ENCODE results near the gene B3GALNT2. TPM values are rescaled to one million over a fixed set of nuclear protein-coding genes. Genes with fewer than 3 reads are reported as not detected.
A peak's percentile ranks its signal among the peaks of the same experiment; 100 is the strongest.

Gene B3GALNT2
- total and polyA plus RNA-seq, 7 donors = 7.1 to 46.9 (median 27.0) TPM

DNA sequence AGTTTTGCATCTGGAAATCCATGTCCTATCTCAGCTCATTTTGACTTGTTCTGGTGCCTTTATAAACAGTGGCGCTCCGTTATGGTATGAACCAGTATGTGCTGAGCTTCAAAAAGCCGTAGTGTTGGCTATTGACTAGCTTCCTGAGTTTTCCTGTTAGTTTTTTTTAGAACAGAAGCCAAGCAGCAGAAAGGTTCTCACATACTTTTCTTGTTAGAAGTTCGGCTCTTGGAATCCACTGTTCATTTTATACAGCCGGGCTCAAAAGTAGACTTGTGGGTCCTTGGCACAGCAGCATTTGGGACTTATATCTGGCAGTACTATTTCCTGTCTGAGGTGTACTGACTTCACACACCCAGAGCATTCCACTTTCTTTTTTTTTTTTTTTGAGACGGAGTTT is 73.3 kb downstream of the B3GALNT2 start:
- Histone ChIP-seq H3K36me3 (ENCODE audit: insufficient read depth in 1 of 2, low read depth in 1 of 2) (peaks cover 0 to 47% of the 10 kb centered on the region in 2 donors), H3K4me1 (peaks cover 7% of the 10 kb centered on the region), H3K4me3 (no peak overlapping the region), H3K9me3 (no peaks in the 10 kb centered on the region), H3K27me3 (ENCODE audit: insufficient read depth in 3 of 3, low read length in 2 of 3) (no peaks in the 10 kb centered on the region), H3K27ac (no peak overlapping the region)
- WGBS, 3 donors = 83 to 89% (median 88%) methylated on average over 6 of the region's 6 CpGs
- intact Hi-C loops (cut with DNase I) = no loop called here
- no peak for TF ChIP-seq CTCF (IDR thresholded peaks at IDR 0.05)
- ATAC-seq = no peak
- DNase-seq = no peak

DNA sequence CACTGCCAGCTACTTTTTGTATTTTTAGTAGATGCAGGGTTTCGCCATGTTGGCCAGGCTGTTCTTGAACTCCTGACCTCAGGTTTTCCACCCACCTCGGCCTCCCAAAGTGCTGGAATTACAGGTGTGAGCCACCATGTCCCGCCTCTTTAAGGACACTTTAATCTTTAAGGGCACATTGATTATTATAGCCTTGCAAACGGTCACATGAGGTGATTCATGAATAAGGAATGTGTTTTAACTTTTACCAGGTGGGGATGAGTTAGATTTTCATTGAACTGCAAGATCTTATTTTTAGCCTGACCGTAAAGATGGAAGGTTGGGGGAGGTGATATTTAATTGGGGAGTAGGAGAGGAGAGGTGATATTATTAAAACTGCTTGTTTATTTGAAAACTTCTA is 75.1 kb downstream of the B3GALNT2 start:
- no peak overlapping the region for H3K4me3 ChIP-seq
- DNase-seq = no peak
- intact Hi-C loops (cut with DNase I) = no loop called here
- TF ChIP-seq CTCF (IDR thresholded peaks at IDR 0.05) = no peak
- no peaks in the 10 kb centered on the region for H3K9me3 ChIP-seq
- H3K36me3 ChIP-seq (ENCODE audit: insufficient read depth in 1 of 2, low read depth in 1 of 2) = peaks cover 0 to 29% of the 10 kb centered on the region in 2 donors
- no peak for ATAC-seq
- WGBS, 3 donors = 82 to 86% (median 85%) methylated on average over 5 of the region's 5 CpGs
- no peak overlapping the region for H3K27ac ChIP-seq
- no peaks in the 10 kb centered on the region for H3K27me3 ChIP-seq (ENCODE audit: insufficient read depth in 3 of 3, low read length in 2 of 3)
- H3K4me1 ChIP-seq = peaks cover 8% of the 10 kb centered on the region

DNA sequence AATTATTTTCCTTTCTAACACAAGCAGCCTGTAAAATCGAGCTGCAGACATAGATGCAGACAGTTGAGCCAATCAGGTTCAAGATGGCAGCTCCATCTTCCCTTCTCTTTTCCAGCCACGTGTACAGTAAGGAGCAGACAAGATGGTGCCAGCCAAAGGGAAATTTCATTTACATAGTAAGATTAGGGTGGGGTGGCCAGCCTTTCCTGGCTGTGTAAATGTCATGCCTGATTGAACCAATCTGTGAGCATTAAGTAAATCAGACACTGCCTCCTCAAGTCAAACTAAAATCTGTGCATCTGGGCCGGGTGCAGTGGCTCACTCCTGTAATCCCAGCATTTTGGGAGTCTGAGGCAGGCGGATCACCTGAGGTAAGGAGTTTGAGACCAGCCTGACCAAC is 76.8 kb downstream of the B3GALNT2 start:
- Histone ChIP-seq H3K9me3 (no peaks in the 10 kb centered on the region), H3K27me3 (ENCODE audit: insufficient read depth in 3 of 3, low read length in 2 of 3) (no peaks in the 10 kb centered on the region), H3K4me3 (no peak overlapping the region), H3K36me3 (ENCODE audit: insufficient read depth in 1 of 2, low read depth in 1 of 2) (peaks cover 0 to 12% of the 10 kb centered on the region in 2 donors), H3K27ac (no peak overlapping the region), H3K4me1 (peaks cover 8% of the 10 kb centered on the region)
- ATAC-seq (no peak), DNase-seq (no peak)
- intact Hi-C loops (cut with DNase I) = no loop called here
- 80 to 86% (median 83%) methylated on average over 4 of the region's 4 CpGs for WGBS, 3 donors
- TF ChIP-seq CTCF (IDR thresholded peaks at IDR 0.05) = no peak

DNA sequence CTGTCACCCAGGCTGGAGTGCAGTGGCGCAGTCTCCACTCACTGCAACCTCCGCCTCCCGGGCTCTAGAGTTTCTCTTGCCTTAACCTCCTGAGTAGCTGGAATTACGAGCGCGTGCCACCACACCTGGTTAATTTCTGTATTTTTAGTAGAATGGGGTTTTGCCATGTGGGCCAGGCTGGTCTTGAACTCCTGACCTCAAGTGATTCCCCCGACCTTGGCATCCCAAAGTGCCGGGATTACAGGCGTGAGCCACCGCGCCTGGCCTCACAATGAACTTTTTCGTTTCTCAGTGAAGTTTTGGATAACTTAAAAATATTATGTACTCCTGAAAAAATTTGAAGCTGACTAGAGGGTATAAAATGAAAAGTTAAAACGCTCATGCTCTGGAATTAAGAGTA is 77.6 kb downstream of the B3GALNT2 start:
- intact Hi-C loops (cut with DNase I) = no loop called here
- Histone ChIP-seq H3K27me3 (ENCODE audit: insufficient read depth in 3 of 3, low read length in 2 of 3) (no peaks in the 10 kb centered on the region), H3K27ac (no peak overlapping the region), H3K9me3 (no peaks in the 10 kb centered on the region), H3K4me1 (peaks cover 8% of the 10 kb centered on the region), H3K4me3 (no peak overlapping the region), H3K36me3 (ENCODE audit: insufficient read depth in 1 of 2, low read depth in 1 of 2) (peaks cover 0 to 5% of the 10 kb centered on the region in 2 donors)
- 92 to 93% (median 93%) methylated on average over 13 of the region's 13 CpGs for WGBS, 3 donors
- ATAC-seq (no peak), DNase-seq (no peak)
- TF ChIP-seq CTCF (IDR thresholded peaks at IDR 0.05) = no peak

- Histone ChIP-seq H3K4me3 (no peak overlapping the region), H3K9me3 (no peaks in the 10 kb centered on the region), H3K4me1 (peaks cover 8% of the 10 kb centered on the region), H3K27me3 (ENCODE audit: insufficient read depth in 3 of 3, low read length in 2 of 3) (no peaks in the 10 kb centered on the region), H3K27ac (no peak overlapping the region), H3K36me3 (ENCODE audit: insufficient read depth in 1 of 2, low read depth in 1 of 2) (peaks cover 0 to 8% of the 10 kb centered on the region in 2 donors)
- WGBS, 3 donors = 47 to 59% (median 57%) methylated on average over 4 of the region's 4 CpGs
- intact Hi-C loops (cut with DNase I) = no loop called here
- no peak for TF ChIP-seq CTCF (IDR thresholded peaks at IDR 0.05)
- peak in 3 of 4 donors; percentile 35 to 66 (median 49) for ATAC-seq
- no peak for DNase-seq
Observed at GRCh38 chr1:235426143-235426542, 78.1 kb downstream of the B3GALNT2 start.
